ENCODE measurements around the gene TRMT61A. TPM values are rescaled to one million over a fixed set of nuclear protein-coding genes. Genes with fewer than 3 reads are reported as not detected.

The TRMT61A gene
- total RNA-seq, 3 donors from 2014 or later: 53.0 to 62.2 (median 61.5) TPM

- Mint-ChIP-seq H3K36me3 (ENCODE audit: insufficient read depth) (peaks cover 3% of the 10 kb centered on the region), H3K4me1 (ENCODE audit: low read depth) (peaks cover 5% of the 10 kb centered on the region), H3K27me3 (ENCODE audit: low read depth) (peaks cover 5% of the 10 kb centered on the region), H3K9me3 (no peaks in the 10 kb centered on the region), H3K4me3 (no peak overlapping the region)
- DNase-seq (no peak), ATAC-seq (no peak)
Observed at GRCh38 chr14:103514596-103515421, 14.2 kb upstream of the TRMT61A start.

GRCh38 chr14:103516426-103517173 lies 12.4 kb upstream of the TRMT61A start:
- ATAC-seq (no peak), DNase-seq (no peak)
- H3K9me3 Mint-ChIP-seq: no peaks in the 10 kb centered on the region
- peaks cover 6% of the 10 kb centered on the region for H3K4me1 Mint-ChIP-seq (ENCODE audit: low read depth)
- H3K27me3 Mint-ChIP-seq (ENCODE audit: low read depth): peaks cover 5% of the 10 kb centered on the region
- H3K36me3 Mint-ChIP-seq (ENCODE audit: insufficient read depth): no peaks in the 10 kb centered on the region
- H3K4me3 Mint-ChIP-seq: no peak overlapping the region

DNA sequence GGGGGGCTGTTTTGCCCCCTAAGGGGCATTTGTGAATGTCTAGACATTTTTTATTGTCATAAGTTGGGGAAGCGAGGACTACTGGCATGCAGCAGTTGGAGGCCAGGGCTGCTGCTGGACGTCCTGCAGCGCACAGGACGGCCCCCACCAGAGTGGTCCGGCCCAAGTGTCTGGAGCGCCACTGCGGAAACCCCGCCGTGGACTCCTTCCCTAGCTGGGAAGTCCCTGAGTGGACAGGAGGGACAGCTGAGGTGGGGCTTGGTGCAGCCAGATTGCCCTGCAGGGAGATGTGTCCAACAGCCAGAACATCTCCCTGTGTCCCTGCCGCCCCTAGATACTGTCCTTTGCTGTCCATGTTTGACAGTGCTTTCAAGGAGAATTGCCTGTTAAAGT lies 11.8 kb upstream of the TRMT61A start:
- H3K36me3 Mint-ChIP-seq (ENCODE audit: insufficient read depth): no peaks in the 10 kb centered on the region
- H3K4me1 Mint-ChIP-seq (ENCODE audit: low read depth): peaks cover 6% of the 10 kb centered on the region
- no peak overlapping the region for H3K4me3 Mint-ChIP-seq
- H3K9me3 Mint-ChIP-seq: no peaks in the 10 kb centered on the region
- peaks cover 5% of the 10 kb centered on the region for H3K27me3 Mint-ChIP-seq (ENCODE audit: low read depth)
- DNase-seq (no peak), ATAC-seq (no peak)

- H3K36me3 Mint-ChIP-seq (ENCODE audit: insufficient read depth): no peaks in the 10 kb centered on the region
- no peak overlapping the region for H3K4me3 Mint-ChIP-seq
- peaks cover 6% of the 10 kb centered on the region for H3K4me1 Mint-ChIP-seq (ENCODE audit: low read depth)
- H3K27me3 Mint-ChIP-seq (ENCODE audit: low read depth): peaks cover 5% of the 10 kb centered on the region
- DNase-seq (no peak), ATAC-seq (no peak)
- no peaks in the 10 kb centered on the region for H3K9me3 Mint-ChIP-seq
Observed at GRCh38 chr14:103517721-103518421, 11.1 kb upstream of the TRMT61A start.

- peak; percentile 42 to 51 for ATAC-seq
- Mint-ChIP-seq H3K9me3 (no peaks in the 10 kb centered on the region), H3K27me3 (ENCODE audit: low read depth) (peaks cover 6% of the 10 kb centered on the region), H3K4me1 (ENCODE audit: low read depth) (peaks cover 6% of the 10 kb centered on the region), H3K4me3 (no peak overlapping the region), H3K36me3 (ENCODE audit: insufficient read depth) (no peaks in the 10 kb centered on the region)
- peak; percentile 60 for DNase-seq
Observed at GRCh38 chr14:103518422-103519042, 10.5 kb upstream of the TRMT61A start.

DNA sequence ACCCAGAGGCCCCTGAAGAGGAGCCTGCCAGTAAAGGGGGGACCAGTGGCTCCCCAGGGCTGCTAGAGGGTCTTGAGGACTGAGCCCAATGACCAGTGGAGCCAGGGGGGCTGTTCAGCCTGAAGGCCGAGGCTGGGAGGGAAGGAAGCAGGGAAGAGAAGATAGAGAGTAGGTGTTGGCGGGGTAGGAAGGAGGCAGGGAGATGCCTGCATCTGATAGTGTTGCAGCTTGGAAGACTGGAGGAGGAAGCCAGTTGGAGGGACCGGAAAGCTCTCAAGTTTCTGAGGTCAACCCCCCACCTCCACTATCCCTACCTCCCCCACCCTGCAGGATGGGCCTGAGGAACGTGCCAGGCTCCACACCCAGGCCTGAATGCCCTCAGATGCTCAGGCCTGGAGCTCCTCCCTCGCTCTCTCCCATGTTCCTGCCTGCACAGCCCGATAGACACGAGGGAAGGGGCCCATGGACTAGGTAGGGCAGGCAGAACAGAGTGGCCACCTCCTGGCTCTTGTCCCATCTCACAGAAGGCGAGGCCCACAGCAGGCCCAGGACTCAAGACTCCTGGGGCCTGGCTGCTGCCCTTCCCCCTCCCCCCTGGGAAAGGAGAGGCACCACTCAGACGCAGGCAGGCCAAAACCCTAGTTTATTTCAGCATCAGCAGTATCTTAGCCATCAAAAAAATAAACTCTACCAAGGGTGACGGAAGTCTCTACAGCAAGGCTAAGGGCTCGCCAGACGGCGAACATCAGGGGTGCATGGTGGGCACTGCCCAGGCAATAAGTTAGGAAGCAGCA lies 9.8 kb upstream of the TRMT61A start:
- Mint-ChIP-seq H3K4me3 (peak overlapping the region; percentile 59), H3K9me3 (no peaks in the 10 kb centered on the region), H3K4me1 (ENCODE audit: low read depth) (peaks cover 6% of the 10 kb centered on the region), H3K36me3 (ENCODE audit: insufficient read depth) (no peaks in the 10 kb centered on the region), H3K27me3 (ENCODE audit: low read depth) (peaks cover 8% of the 10 kb centered on the region)
- DNase-seq (no peak), ATAC-seq (no peak)

GRCh38 chr14:103519837-103520212 lies 9.2 kb upstream of the TRMT61A start:
- Mint-ChIP-seq H3K27me3 (ENCODE audit: low read depth) (peaks cover 8% of the 10 kb centered on the region), H3K4me1 (ENCODE audit: low read depth) (peaks cover 4% of the 10 kb centered on the region), H3K36me3 (ENCODE audit: insufficient read depth) (no peaks in the 10 kb centered on the region), H3K4me3 (peak overlapping the region; percentile 59), H3K9me3 (no peaks in the 10 kb centered on the region)
- DNase-seq (no peak), ATAC-seq (no peak)

DNA sequence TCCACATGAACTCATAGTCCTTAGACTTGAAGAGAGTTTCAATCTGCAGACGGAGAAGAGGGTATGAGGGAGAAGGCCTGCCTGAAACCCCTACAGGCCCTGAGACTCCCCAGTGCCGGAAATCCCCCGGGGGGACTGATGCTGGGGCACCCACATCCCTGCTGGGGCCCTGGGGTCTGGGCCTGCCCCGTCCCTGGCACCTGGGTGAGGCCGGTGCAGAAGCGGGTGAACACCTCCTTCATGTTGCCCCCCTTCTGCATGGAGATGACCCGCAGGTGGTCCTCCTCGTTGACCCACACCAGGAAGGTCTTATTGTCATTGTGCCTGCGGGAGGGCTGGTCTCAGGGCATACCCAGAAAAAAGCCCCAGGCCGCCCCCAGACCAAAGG lies 8.7 kb upstream of the TRMT61A start:
- Mint-ChIP-seq H3K27me3 (ENCODE audit: low read depth) (peaks cover 8% of the 10 kb centered on the region), H3K4me3 (no peak overlapping the region), H3K36me3 (ENCODE audit: insufficient read depth) (no peaks in the 10 kb centered on the region), H3K4me1 (ENCODE audit: low read depth) (peaks cover 4% of the 10 kb centered on the region), H3K9me3 (no peaks in the 10 kb centered on the region)
- DNase-seq (no peak), ATAC-seq (no peak)

GRCh38 chr14:103520657-103521437 lies 8.1 kb upstream of the TRMT61A start:
- ATAC-seq: peak; percentile 47 to 53
- DNase-seq: peak; percentile 65
- no peak overlapping the region for H3K4me3 Mint-ChIP-seq
- no peaks in the 10 kb centered on the region for H3K36me3 Mint-ChIP-seq (ENCODE audit: insufficient read depth)
- peaks cover 8% of the 10 kb centered on the region for H3K27me3 Mint-ChIP-seq (ENCODE audit: low read depth)
- no peaks in the 10 kb centered on the region for H3K9me3 Mint-ChIP-seq
- peaks cover 4% of the 10 kb centered on the region for H3K4me1 Mint-ChIP-seq (ENCODE audit: low read depth)

GRCh38 chr14:103521438-103521950 lies 7.5 kb upstream of the TRMT61A start:
- Mint-ChIP-seq H3K9me3 (no peaks in the 10 kb centered on the region), H3K27me3 (ENCODE audit: low read depth) (peaks cover 8% of the 10 kb centered on the region), H3K4me3 (no peak overlapping the region), H3K36me3 (ENCODE audit: insufficient read depth) (no peaks in the 10 kb centered on the region), H3K4me1 (ENCODE audit: low read depth) (peaks cover 4% of the 10 kb centered on the region)
- DNase-seq (no peak), ATAC-seq (peak; percentile 17 to 23)

GRCh38 chr14:103521951-103522563 lies 6.9 kb upstream of the TRMT61A start:
- Mint-ChIP-seq H3K4me1 (ENCODE audit: low read depth) (peaks cover 5% of the 10 kb centered on the region), H3K9me3 (no peaks in the 10 kb centered on the region), H3K27me3 (ENCODE audit: low read depth) (peaks cover 8% of the 10 kb centered on the region), H3K36me3 (ENCODE audit: insufficient read depth) (no peaks in the 10 kb centered on the region), H3K4me3 (peak overlapping the region; percentile 45)
- DNase-seq: no peak
- peak; percentile 4 for ATAC-seq

GRCh38 chr14:103522649-103523574 lies 6.1 kb upstream of the TRMT61A start, which contains the start of gene CKB:
Gene CKB, minus strand, starts transcription at chr14:103522830. Its CDS starts 337 bp downstream, at chr14:103522493.
- Mint-ChIP-seq H3K27me3 (ENCODE audit: low read depth) (peaks cover 8% of the 10 kb centered on the region), H3K36me3 (ENCODE audit: insufficient read depth) (no peaks in the 10 kb centered on the region), H3K4me3 (peak within 1 kb of the TSS; percentile 45), H3K9me3 (no peaks in the 10 kb centered on the region), H3K4me1 (ENCODE audit: low read depth) (peaks cover 12% of the 10 kb centered on the region)
- DNase-seq (no peak), ATAC-seq (peak in 1 of 2 donors; percentile 31)
